A549 treated with ZK216348 at 1 μM for 4 hours (cell line): ENCODE data around the gene MYRF. TPM values are rescaled to one million over a fixed set of nuclear protein-coding genes. Genes with fewer than 3 reads are reported as not detected.

Experiments used
- total RNA-seq: library from RNA; stranded (reverse); fragments of 200-300 nt; extraction: Qiagen RNA extraction; gene quantifications from 5 replicates; pipeline ENCODE4 v1.2.3, GENCODE V29; 2022; ENCODE audit warnings: low read depth

MYRF gene
- total RNA-seq: 11.2 to 24.6 TPM (median 20.8 TPM) in 5 replicates

DNA sequence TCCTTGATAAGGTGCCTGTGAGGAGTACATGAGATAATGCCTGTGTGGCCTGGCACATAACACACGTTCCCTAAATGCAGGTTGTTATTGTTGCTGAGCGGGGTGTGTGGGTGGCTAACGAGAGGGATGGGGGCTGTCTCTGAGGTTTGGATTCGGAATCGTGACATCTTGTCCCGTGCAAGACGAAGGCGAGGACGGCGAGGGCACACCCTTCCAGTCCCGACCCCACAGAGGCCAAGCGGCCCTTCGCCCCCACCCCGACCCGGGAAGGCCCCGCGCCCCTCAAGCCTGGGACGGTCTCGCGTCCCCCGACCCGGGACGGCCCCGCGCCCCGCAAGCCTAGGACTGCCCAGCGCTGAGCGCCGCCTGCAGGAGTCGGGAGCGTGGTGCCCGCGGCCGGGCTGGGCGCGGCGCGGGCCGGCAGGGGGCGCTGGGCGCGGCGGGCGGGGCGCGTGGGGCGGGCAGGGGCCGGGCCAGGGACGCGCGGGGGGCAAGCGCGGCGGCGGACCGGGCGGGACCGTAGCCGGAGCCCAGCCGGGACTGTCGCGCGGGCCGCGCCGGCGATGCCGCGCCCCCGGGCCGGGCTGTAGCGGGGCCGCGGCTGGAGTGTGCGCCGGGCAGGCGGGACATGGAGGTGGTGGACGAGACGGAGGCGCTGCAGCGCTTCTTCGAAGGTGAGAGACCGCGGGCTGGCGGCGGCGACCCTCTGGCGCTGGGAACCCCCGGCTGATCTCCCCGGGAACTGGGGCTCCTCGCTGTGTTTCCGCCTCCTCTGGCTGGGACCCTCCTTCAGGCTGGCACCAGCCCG, at the start of gene MYRF:
Gene MYRF, plus strand, starts transcription at position 520 of the 808 bp plus-strand sequence. Its CDS starts 109 bp downstream, at position 629.

DNA sequence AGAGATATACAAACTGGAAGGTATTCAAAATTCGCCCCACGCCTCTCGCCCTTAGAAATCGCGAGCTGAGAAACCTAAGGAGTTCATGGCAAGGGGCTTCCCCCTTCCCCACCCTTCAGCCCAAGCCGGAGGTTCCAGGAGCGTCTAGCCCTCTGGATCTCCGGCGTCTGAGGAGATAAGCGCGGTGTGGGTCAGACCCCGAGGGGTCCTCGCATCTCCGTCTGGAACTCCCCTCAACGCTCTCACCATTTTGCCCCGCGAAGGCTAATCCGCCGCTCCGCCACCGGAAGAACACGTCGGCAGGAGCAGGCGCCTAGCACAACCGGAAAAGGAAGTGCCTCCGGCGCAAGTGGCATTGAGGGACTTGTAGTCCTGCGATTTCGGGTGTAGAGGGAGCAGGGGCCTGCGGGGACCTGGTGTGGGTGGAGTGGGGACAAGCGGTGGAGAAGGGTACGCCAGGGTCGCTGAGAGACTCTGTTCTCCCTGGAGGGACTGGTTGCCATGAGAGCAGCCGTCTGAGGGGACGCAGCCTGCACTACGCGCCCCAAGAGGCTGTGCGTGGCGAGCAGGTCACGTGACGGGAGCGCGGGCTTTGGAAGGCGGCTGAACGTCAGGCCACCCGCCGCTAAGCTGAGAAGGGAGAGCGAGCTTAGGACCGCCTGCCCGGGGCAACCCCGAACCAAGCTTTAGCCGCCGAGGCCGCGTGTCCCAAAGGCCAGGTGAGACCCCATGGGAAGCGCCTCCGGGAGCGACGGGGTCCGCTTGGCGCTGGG, 40.1 kb downstream of the MYRF start, which contains the start of the genes FEN1 and TMEM258:
Gene FEN1, plus strand, starts transcription at position 602 of the 773 bp plus-strand sequence. CDS start 2,451 bp downstream, outside the sequence.
Gene TMEM258, minus strand, starts transcription at position 290 of the 773 bp plus-strand sequence. Its CDS starts 41 bp downstream, at position 249.

DNA sequence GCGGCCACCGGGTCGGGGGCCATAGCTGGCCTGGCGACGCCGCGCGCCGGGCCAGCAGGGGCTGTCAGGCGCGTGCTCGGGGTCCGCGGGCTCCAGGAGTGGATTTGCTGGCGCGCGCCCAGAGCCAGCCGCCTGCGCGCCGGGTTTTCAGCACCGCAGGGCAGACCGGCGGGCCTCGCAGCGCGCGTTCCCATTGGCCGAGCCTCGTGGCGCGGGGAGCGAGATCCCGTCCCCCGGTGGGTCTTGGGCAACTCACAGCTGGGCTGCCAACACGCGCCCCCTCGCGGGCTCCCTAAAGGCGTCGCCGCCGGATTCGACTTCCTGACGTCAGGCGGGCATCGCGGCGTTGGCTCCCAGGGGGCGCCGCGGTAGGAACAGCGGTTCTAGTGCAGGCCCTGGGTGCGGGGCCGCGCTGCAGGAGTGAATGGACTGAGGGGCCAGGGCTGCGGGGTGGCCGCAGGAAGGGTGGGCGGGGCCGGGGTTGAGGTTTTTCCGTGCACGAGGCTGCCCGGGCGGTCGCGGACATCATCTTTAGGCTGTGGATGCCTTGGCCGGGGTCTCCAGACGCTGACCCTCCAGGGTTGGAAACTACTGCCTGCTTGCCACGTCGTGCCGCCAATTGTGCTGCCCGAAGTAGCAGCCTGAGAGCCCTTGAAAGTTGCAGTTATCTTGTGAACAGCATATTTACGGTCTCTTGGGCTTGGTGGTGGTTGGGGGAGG, 64.5 kb downstream of the MYRF start, which contains the start of gene FADS1:
Gene FADS1, minus strand, starts transcription at position 268 of the 720 bp plus-strand sequence. Its CDS starts 74 bp downstream, at position 194.

DNA sequence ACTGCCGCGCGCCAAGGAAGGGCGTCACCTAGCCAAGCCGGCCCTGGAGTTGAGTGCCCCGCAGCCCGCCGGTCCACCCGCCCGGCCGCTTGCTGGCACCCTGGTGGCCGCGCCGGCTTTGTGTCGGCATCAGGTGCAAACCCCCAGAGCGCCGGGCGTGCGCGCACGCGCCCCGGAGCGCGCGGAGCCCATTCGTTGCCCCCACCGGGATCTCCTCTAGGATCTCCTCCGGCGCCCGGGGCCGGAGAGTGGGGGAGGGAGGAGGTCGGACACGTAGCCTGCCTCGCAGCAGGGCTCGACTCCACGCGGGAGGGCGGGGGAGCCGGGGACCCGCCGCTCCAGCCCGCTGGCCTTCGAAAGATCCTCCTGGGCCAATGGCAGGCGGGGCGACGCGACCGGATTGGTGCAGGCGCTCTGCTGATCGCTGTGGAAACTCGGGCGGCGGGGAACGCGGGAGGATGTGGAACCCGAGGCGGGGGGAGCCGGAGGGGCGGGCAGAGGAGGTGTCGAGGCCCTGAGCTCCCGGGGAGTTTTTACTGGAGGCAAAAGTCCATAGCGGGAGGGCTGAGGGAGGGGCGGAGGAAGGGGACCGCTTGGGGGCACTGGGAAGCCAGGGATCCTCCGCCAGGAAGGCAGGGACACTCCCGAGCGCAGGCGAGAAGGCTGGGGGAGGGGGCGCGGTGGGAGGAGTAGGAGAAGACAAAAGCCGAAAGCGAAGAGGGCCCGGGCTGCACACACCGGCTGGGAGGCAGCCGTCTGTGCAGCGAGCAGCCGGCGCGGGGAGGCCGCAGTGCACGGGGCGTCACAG, 75.3 kb downstream of the MYRF start, which contains the start of gene FADS2:
Gene FADS2, plus strand, starts transcription at position 730 of the 808 bp plus-strand sequence. CDS start 91 bp downstream, outside the sequence.

Other genes starting within 250 kb of the MYRF start
- 0.09 to 0.24 TPM (median 0.12 TPM) in 4 of 5 replicates, not detected in the other for gene LRRC10B, start 243.9 kb upstream of the MYRF start, total RNA-seq
- 0.78 to 1.3 TPM (median 1.2 TPM) in 5 replicates for gene SYT7, start 171.6 kb upstream of the MYRF start, total RNA-seq
- 3.1 to 6.7 TPM (median 6.3 TPM) in 5 replicates for gene DAGLA, start 72.2 kb upstream of the MYRF start, total RNA-seq
- 198 to 277 TPM (median 228 TPM) in 5 replicates for gene TMEM258, start 40.0 kb downstream of the MYRF start, total RNA-seq
- 89.1 to 118 TPM (median 96.6 TPM) in 5 replicates for gene FEN1, start 40.3 kb downstream of the MYRF start, total RNA-seq
- gene FADS1, start 64.4 kb downstream of the MYRF start, total RNA-seq: 129 to 194 TPM (median 173 TPM) in 5 replicates
- gene FADS2, start 75.7 kb downstream of the MYRF start, total RNA-seq: 263 to 399 TPM (median 322 TPM) in 5 replicates
- 42.9 to 73.0 TPM (median 68.0 TPM) in 5 replicates for gene FADS3, start 138.9 kb downstream of the MYRF start, total RNA-seq
- 12.0 to 17.9 TPM (median 15.9 TPM) in 5 replicates for gene RAB3IL1, start 164.9 kb downstream of the MYRF start, total RNA-seq
- 1.0 to 5.0 TPM (median 1.5 TPM) in 5 replicates for gene BEST1, start 197.7 kb downstream of the MYRF start, total RNA-seq
- 12,361 to 21,234 TPM (median 18,385 TPM) in 5 replicates for gene FTH1, start 215.0 kb downstream of the MYRF start, total RNA-seq